Stimulated activated CD8-positive, alpha-beta memory T cell treated with anti-CD3 and anti-CD28 coated beads, Interleukin-15, amount 100 ng/mL, for 48 hours (primary cell): ENCODE measurements around the gene BFSP1.

ENCODE experiments used
- DNase-seq, 2 donors: peaks; one replicate each; pipeline ENCODE4 v3.0.0-alpha.2; 2020; ENCODE audit warnings: low read depth in 2 of 2

The BFSP1 gene

GRCh38 chr20:17465236-17465635 is 65.9 kb downstream of the BFSP1 start:
- DNase-seq = no peak

DNA sequence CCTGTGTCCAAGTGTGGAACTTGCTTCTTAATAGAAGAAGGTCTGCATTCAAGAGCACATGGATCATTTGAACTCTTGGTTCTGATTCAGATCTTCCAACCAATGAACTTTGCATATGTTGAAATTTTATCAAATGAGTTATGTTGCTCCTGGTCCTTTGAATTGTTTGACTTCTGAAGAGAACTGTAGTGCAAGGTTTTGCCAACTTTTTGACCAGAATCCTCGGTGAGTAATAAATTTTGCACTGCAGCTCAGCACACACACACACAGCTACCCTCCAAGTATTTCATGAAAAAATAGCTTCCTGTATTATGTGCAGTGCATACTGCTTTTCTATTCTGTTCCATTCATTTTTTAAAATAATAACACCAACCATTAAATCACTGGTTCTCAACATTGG is 67.5 kb downstream of the BFSP1 start:
- no peak for DNase-seq

DNA sequence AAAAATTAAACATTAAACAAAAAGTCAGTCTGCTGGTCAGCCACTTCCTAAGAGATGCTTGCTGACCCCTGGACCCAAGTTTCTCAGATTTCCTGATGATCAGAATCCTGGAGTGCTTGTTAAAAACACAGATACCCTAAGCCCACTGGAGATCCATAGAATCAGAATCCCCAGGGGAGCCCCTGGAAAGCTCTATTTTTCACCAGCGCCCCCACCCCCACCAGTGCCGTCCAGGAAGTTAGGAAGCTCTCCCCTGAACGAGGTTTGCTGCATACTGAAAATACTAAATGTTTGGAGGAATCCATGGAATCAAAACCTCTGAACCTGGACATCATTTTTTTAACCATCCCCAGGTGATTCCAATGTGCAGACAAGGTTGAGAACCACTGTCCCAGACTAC is 69.2 kb downstream of the BFSP1 start:
- no peak for DNase-seq

DNA sequence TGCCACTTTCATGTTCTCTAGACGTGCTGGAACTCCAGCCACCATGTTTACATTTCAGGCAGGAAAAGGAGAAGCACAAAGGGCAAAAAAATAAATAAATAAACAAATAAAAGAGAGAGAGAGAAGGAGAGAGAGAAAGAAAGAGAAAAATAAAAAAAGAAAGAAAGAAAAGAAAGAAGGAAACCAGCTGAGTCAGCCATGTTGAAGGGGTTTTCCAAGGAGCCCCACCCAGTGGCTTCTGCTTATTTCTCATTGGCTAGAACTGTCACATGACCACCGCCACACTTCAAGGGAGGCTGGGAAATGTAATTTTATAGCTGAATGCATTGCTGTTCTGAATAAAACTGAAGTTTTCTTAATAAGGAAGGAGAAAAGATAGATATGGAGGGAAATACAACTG is 71.1 kb downstream of the BFSP1 start:
- DNase-seq = no peak

DNA sequence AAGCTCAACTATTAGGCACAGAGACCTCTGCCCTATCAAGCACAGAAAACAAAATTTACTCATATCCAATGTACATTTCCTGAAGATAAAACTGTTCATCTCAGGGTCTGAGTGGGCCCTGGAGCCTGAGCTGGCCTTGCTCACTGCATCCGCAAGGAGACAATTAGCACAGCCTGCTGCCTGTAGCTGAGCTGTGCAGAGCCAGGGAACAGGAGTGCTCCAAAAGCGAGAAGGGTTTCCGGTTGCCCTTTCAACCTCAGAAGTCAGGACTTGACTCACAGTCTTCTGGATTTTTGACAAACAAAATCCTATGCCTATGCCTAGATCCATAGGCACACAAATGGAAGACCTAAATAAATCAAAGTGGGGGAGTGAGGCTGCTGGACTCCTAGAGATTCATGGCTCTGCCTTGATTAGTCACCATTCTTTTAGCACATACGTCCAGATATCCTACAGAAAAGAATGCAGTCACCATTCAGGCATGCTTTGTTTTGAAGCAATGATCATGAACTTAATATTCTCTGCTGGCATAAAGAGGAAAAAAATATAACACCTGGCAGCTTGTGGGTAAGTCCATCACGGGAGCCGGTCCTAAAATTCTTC is 73.5 kb downstream of the BFSP1 start:
- no peak for DNase-seq

- DNase-seq = no peak
Observed at GRCh38 chr20:17457079-17457478, 74.1 kb downstream of the BFSP1 start.

- DNase-seq = no peak
Observed at GRCh38 chr20:17456279-17456678, 74.9 kb downstream of the BFSP1 start.

DNA sequence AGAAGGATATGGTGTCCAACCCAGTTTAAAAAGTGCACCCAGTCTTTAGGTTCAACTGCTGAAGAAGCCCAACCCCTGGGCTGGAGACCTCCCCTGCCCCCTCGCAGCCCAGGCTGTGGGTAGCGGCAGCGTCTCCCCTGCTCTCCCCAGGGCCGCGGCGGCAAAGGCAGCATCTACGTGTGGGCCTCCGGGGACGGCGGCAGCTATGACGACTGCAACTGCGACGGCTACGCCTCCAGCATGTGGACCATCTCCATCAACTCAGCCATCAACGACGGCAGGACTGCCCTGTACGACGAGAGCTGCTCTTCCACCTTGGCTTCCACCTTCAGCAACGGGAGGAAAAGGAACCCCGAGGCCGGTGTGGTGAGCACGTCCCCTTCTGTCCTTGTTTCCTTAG is 77.6 kb downstream of the BFSP1 start:
- no peak for DNase-seq

DNA sequence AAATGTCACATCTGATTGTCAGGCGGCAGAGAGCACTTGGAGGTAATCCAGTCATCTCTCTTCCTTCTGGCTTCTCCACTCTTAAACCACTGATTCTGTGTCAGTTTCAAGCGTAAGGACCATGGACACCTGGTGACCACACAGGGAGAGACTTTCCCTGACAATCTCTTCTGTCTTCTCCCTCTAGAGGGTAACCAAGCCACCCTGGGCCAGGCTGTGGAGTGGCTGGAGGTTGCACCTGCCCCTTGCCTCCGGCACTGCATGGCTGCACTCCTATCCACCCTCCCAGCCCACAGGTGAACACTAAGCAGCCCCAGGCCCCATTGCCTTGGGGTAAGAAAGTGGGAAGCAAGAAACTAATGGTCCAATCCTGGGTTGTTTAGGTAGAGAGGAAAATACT is 78.7 kb downstream of the BFSP1 start:
- DNase-seq = no peak

DNA sequence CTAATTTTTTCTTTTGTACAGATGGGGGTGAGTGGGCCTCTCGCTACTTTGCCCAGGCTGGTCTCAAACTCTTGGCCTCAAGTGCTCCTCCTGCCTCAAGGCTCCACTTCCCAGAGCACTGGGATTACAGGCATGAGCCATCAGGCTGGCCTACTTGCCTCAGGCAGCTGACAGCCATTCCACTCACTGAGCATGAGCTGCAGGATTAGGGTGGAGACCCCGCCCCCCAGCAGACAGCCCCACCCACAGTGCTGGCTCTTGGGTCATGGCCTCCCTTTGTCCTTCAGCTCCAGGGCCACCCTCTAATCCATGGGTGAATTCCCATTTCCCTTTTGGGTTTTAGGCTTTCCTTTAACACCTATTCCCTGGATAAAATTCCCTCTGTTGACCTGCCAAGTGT is 82.1 kb downstream of the BFSP1 start:
- no peak for DNase-seq

- DNase-seq = no peak
Observed at GRCh38 chr20:17448071-17448470, 83.1 kb downstream of the BFSP1 start.

DNA sequence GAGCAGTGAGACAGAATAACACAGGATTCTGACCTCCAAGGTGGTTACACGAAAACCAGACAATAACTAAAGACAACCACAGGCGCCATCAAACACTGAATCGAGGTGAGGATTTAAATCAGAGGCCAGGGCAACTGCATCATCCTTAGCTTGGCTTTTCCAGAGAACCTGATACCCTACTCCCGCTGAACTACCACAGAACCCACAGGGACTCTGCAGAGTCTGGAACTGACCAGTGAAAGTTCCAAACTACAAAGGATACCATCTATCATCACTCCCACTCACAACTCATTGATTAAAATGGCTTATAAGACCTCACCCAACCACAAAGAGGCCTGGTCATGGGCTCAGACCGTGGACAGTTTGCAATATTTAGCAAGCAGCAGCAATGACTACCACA is 85.0 kb downstream of the BFSP1 start:
- no peak for DNase-seq

GRCh38 chr20:17445543-17445942 is 85.6 kb downstream of the BFSP1 start:
- DNase-seq = no peak

- no peak for DNase-seq
Observed at GRCh38 chr20:17444091-17444490, 87.1 kb downstream of the BFSP1 start.
